GM18502 (cell line): Measurements from ENCODE around the gene NAA60.

Source experiments
- ATAC-seq: cut with Tn5 transposase; IDR thresholded peaks from one replicate; pipeline ENCODE4 v1.9.1; 2021; ENCODE audit warnings: mild to moderate bottlenecking; ENCODE audit not compliant: unreplicated experiment, poor library complexity

Gene NAA60

GRCh38 chr16:3534126-3534525 is 90.6 kb downstream of the NAA60 start:
- ATAC-seq: no peak

DNA sequence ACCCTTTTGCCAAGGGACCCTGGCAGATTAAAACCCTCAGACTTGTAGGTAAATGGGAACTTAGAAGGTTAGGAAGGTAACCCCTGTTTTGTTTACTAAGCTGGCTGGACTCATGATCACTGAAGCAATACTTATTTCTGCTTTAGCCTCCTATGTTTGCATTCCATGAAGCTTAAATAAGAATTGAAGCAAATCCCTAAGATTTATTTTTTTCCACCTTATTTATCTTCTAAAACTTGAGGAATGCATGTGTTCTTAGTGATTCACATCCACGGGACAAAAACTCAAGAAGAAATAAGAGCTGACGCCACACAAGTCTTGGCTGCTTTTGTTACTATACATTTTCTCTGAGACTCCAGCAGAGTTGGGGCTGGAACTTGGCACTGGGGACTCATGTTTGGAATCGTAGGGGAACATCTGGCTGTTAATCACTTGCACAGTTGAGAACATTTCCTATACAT is 92.8 kb downstream of the NAA60 start:
- ATAC-seq: no peak
